HG02798 (cell line): ENCODE results near the gene GRID1.

ENCODE experiments used
- ATAC-seq: cut with Tn5 transposase; IDR thresholded peaks from one replicate; pipeline ENCODE4 v1.9.1; 2021; ENCODE audit warnings: mild to moderate bottlenecking; ENCODE audit not compliant: unreplicated experiment, poor library complexity

GRID1 gene

GRCh38 chr10:86234541-86235270, 131.9 kb downstream of the GRID1 start:
- ATAC-seq = no peak

- ATAC-seq = no peak
Measured at GRCh38 chr10:86234107-86234506, 132.5 kb downstream of the GRID1 start.

DNA sequence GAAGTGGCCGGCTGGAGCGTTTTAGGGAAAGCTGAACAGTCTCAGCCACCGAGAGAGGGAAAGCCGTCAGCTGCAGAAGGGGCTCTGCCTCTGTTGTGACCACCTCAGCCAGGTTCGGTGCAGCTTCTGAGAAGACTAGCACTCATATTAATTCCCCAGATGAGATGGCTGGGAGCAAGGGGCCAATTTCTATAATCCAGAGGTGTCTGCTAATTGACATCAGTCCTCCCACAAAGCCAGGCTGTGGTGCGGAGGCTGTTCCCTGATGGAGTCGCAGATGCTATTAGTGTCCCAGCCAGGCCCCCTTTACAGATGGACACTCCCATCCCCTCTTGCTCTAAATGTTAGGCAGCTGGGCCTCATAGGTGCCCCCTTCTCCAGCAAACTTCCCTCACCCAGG, 133.5 kb downstream of the GRID1 start:
- ATAC-seq = no peak

- ATAC-seq = no peak
Measured at GRCh38 chr10:86232644-86233043, 134.0 kb downstream of the GRID1 start.

GRCh38 chr10:86231796-86232560, 134.6 kb downstream of the GRID1 start:
- ATAC-seq = no peak

GRCh38 chr10:86230557-86231180, 135.9 kb downstream of the GRID1 start:
- no peak for ATAC-seq

GRCh38 chr10:86229811-86230556, 136.6 kb downstream of the GRID1 start:
- no peak for ATAC-seq

GRCh38 chr10:86229376-86229775, 137.2 kb downstream of the GRID1 start:
- ATAC-seq = no peak

GRCh38 chr10:86227501-86228258, 138.9 kb downstream of the GRID1 start:
- ATAC-seq = no peak

DNA sequence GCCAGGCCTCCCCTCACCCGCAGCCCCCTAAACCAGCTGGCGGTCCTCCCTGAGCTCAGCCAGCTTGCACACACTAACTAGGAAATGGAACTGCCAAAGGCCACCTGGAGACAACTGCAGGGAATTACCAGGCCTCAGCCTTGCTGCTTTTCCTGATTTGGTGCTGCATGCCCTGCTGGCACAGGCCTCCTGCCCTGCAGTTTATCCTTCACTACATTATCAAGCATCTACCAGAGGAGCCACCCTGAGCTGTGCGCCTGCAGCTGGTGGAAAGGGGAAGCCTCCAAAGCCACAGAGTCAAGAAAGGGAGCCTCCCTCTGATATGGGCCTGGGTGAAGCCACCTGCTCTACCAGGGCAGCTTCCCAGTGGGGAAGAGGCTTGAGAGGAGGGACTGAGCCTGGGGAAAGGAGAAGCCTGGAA, 139.8 kb downstream of the GRID1 start:
- no peak for ATAC-seq

DNA sequence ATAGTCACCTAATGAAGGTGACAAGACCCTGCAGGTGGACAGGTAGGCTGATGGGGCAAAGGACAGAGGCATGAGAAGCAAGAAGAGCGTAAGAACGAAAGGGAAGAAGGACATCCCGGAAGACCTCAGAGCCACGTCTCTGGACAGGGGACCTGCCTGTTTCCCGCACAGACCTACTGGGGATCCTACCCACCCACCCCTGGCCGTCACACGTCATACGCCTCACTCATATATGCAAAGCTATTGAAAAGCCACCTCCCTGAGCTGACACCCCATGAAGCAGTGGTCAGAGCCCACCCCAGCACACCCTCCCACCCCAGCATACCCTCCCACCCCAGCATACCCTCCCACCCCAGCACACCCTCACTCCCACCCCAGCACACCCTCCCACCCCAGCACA, 140.6 kb downstream of the GRID1 start:
- no peak for ATAC-seq

GRCh38 chr10:86225103-86225782, 141.4 kb downstream of the GRID1 start:
- no peak for ATAC-seq

DNA sequence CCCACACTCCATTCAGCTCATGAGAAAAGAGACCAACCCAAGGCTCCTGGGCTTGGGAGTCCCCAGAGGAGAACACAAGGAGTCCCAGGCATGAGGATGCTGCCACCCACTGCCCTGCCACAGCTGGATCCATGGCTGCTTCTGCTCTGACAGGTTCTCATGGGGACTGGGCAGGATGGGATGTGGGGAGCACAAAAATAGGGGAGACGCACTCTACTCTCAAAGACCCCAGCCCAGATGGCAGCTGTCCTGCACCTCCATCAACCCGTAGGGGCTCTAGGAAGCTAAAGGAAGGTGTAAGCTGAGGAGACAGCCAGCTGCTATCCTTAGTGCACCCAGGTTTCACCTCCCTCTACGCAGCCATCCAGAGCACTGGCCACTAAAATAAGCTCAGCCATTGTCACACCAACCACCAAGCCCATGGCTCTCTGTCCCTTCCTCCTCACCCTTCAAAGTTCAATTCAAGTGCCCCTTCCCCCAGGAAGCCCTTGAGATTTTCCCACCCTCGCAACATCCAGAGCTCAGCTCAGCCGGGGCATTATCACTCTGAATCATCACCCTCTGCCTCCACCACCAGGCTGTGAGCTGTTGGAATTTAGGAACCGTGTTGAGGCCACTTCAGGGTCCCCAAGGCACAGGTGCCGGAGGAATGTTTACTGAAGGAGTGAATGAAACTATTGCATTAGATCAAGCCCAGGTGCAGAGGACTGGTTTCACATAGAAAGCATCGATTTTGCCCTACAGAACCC, 142.1 kb downstream of the GRID1 start:
- peak; percentile 66 for ATAC-seq

DNA sequence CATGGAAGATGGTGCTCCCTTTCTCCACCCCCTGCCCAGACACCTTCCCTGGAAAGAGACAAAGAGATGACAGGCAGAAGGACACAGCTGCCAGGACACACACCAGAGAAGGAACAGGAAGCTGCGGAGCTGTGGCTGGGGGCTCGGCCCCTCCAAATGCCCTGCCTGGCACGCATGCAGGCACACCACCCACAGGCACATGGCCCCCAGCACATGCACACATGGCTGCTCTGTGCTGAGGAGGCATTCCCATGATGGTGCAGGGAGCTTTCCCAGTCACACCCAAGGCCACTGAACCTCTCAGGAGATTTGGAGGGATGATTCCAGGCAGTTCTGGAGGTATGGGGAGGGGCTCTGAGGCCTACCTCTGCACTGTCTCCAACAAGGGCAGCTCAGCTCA, 143.3 kb downstream of the GRID1 start:
- ATAC-seq = no peak

DNA sequence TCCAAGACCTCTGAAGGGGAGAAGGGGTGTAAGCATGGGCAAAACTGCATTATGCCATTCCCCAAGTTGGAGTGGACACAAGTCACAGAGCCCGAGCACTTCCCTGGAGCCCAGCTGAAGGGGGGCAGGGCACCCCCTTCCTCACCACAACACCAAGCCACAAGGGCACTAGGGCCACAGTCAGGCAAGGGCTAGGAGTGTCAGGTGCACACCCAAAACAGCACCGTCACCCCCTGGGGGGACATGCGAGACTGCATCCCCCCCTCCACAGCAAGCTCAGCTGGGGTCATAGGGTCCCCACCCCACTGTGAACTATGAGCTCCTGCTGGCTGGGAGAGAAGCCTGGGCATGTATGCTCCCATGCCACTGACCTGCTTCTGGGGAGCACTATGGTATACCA, 143.9 kb downstream of the GRID1 start:
- no peak for ATAC-seq

DNA sequence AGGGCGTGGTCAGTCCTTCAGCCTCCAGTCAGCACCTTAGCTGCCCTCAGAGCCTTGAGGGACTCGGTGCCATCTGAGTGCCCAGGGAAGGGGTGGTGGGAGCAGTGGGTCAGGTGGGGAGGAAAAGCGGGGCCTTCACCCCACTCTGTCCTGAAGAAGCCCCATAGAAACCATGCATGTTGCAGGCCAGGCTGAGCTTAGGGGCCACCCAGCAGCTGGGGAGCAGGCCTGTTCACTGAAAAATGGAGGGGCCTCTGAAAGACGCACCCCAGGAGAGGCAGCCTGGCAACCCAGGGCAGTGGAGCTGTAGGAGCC, 144.3 kb downstream of the GRID1 start:
- no peak for ATAC-seq

GRCh38 chr10:86221442-86222335, 144.9 kb downstream of the GRID1 start:
- ATAC-seq = no peak

- ATAC-seq = no peak
Measured at GRCh38 chr10:86220626-86221025, 146.0 kb downstream of the GRID1 start.
